HG03159 (cell line): ENCODE data around the gene RALA.
"Not testable (repeated sequence)": the region's sequence is repeated elsewhere in the genome, so short reads cannot be mapped to it uniquely, and the experiment has no call there.

Experiments
- ATAC-seq: cut with Tn5 transposase; IDR thresholded peaks from one replicate; pipeline ENCODE4 v1.9.1; 2021; ENCODE audit warnings: mild to moderate bottlenecking, moderate library complexity; ENCODE audit not compliant: unreplicated experiment

The RALA gene

GRCh38 chr7:39679874-39680273 is 56.5 kb downstream of the RALA start:
- ATAC-seq, result not testable (repeated sequence)

- no peak for ATAC-seq
Measured at GRCh38 chr7:39681887-39682441, 58.6 kb downstream of the RALA start.

- ATAC-seq, result no peak
Measured at GRCh38 chr7:39683216-39683845, 60.0 kb downstream of the RALA start.

GRCh38 chr7:39686261-39686924 is 63.0 kb downstream of the RALA start:
- ATAC-seq, result peak; percentile 67

- ATAC-seq, result no peak
Measured at GRCh38 chr7:39688611-39689480, 65.5 kb downstream of the RALA start.

GRCh38 chr7:39691821-39692220 is 68.4 kb downstream of the RALA start:
- ATAC-seq, result no peak

- not testable (repeated sequence) for ATAC-seq
Measured at GRCh38 chr7:39693086-39693485, 69.7 kb downstream of the RALA start.

- no peak for ATAC-seq
Measured at GRCh38 chr7:39693812-39694211, 70.4 kb downstream of the RALA start.

- ATAC-seq, result no peak
Measured at GRCh38 chr7:39695852-39696586, 72.6 kb downstream of the RALA start.

- no peak for ATAC-seq
Measured at GRCh38 chr7:39696631-39697030, 73.3 kb downstream of the RALA start.

- ATAC-seq, result no peak
Measured at GRCh38 chr7:39697483-39697882, 74.1 kb downstream of the RALA start.

GRCh38 chr7:39700165-39700564 is 76.8 kb downstream of the RALA start:
- no peak for ATAC-seq

- ATAC-seq, result no peak
Measured at GRCh38 chr7:39700932-39701331, 77.6 kb downstream of the RALA start.

- no peak for ATAC-seq
Measured at GRCh38 chr7:39702133-39702532, 78.8 kb downstream of the RALA start.

- no peak for ATAC-seq
Measured at GRCh38 chr7:39703144-39703543, 79.8 kb downstream of the RALA start.

GRCh38 chr7:39709029-39709428 is 85.7 kb downstream of the RALA start:
- no peak for ATAC-seq

GRCh38 chr7:39709768-39710311 is 86.5 kb downstream of the RALA start:
- no peak for ATAC-seq

- no peak for ATAC-seq
Measured at GRCh38 chr7:39712751-39713150, 89.4 kb downstream of the RALA start.

- no peak for ATAC-seq
Measured at GRCh38 chr7:39714447-39715091, 91.2 kb downstream of the RALA start.

- no peak for ATAC-seq
Measured at GRCh38 chr7:39720586-39720985, 97.2 kb downstream of the RALA start.
